Mesendoderm (in vitro differentiated cells): ENCODE measurements around the gene EXD2. TPM values are rescaled to one million over a fixed set of nuclear protein-coding genes. Genes with fewer than 3 reads are reported as not detected.

Experiments used
- DNase-seq: peaks from one replicate; pipeline ENCODE4 v3.0.0; 2013
- H2AK5ac ChIP-seq: 2 replicates; pipeline ENCODE4 v1.6.1; 2013; ENCODE audit warnings: low read length, inconsistent platforms
- H2BK120ac ChIP-seq: 2 replicates; pipeline ENCODE4 v1.6.1; 2013; ENCODE audit warnings: low read depth, mild to moderate bottlenecking, low read length, moderate library complexity, mixed read lengths
- H2BK15ac ChIP-seq: replicated peaks from 2 replicates; pipeline ENCODE4 v1.6.1; 2013; ENCODE audit warnings: low read depth, mild to moderate bottlenecking, moderate library complexity
- H2BK5ac ChIP-seq: 2 replicates; pipeline ENCODE4 v1.6.1; 2013; ENCODE audit warnings: low read length, inconsistent platforms
- H3K18ac ChIP-seq: 2 replicates; pipeline ENCODE4 v1.6.1; 2013; ENCODE audit warnings: mild to moderate bottlenecking, low read length, mixed read lengths
- H3K23ac ChIP-seq: one replicate; pipeline ENCODE4 v1.6.1; 2013; ENCODE audit warnings: low read length
- H3K27ac ChIP-seq: 2 replicates; pipeline ENCODE4 v1.5.1; 2013; ENCODE audit warnings: low read depth, mild to moderate bottlenecking, inconsistent platforms, low read length, moderate library complexity
- H3K27me3 ChIP-seq: 2 replicates; pipeline ENCODE4 v1.6.1; 2013; ENCODE audit warnings: low read length, control low read depth, mild to moderate bottlenecking, inconsistent platforms; ENCODE audit not compliant: insufficient read depth, poor library complexity
- H3K36me3 ChIP-seq: 2 replicates; pipeline ENCODE4 v1.6.1; 2013; ENCODE audit warnings: low read length, inconsistent platforms; ENCODE audit not compliant: control insufficient read depth, insufficient read depth
- H3K4ac ChIP-seq: one replicate; pipeline ENCODE4 v1.6.1; 2013; ENCODE audit warnings: low read depth, mild to moderate bottlenecking, low read length, moderate library complexity
- H3K4me1 ChIP-seq: 2 replicates; pipeline ENCODE4 v1.6.1; 2013; ENCODE audit warnings: low read depth, low read length, inconsistent platforms; ENCODE audit not compliant: control insufficient read depth
- H3K4me2 ChIP-seq: 2 replicates; pipeline ENCODE4 v1.6.1; 2013; ENCODE audit warnings: low read length
- H3K4me3 ChIP-seq: 2 replicates; pipeline ENCODE4 v1.5.1; 2013; ENCODE audit warnings: mild to moderate bottlenecking, low read length
- H3K56ac ChIP-seq: one replicate; pipeline ENCODE4 v1.6.1; 2013; ENCODE audit warnings: low read length
- H3K79me1 ChIP-seq: 2 replicates; pipeline ENCODE4 v1.6.1; 2013; ENCODE audit warnings: low read length, inconsistent platforms
- H3K79me2 ChIP-seq: 2 replicates; pipeline ENCODE4 v1.6.1; 2013; ENCODE audit warnings: mild to moderate bottlenecking, low read length; ENCODE audit not compliant: control insufficient read depth, insufficient read depth
- H3K9ac ChIP-seq: 2 replicates; pipeline ENCODE4 v1.6.1; 2013; ENCODE audit warnings: low read length, inconsistent platforms
- H4K5ac ChIP-seq: one replicate; pipeline ENCODE4 v1.6.1; 2013; ENCODE audit warnings: low read length
- H4K8ac ChIP-seq: one replicate; pipeline ENCODE4 v1.6.1; 2013; ENCODE audit warnings: low read depth, mild to moderate bottlenecking, control low read depth, low read length, moderate library complexity
- WGBS: extraction: QIAGEN DNeasy Blood & Tissue Kit; methylation state at CpG from one replicate; pipeline ENCODE4 v1.1.7; 2013; ENCODE audit warnings: low lambda C conversion rate, missing lambda C conversion rate; ENCODE audit not compliant: insufficient coverage; ENCODE audit errors: extremely low coverage; 5-methylcytosine and 5-hydroxymethylcytosine counted together
- small RNA-seq: library from polyadenylated mRNA; stranded (forward); fragments of <200 nt; extraction: miRNeasy Mini kit (QIAGEN cat#:217004); gene quantifications from one replicate; pipeline ENCODE3, GENCODE V24; 2013; ENCODE audit not compliant: insufficient read depth

EXD2 gene

GRCh38 chr14:69291891-69292561 is 100.7 kb downstream of the EXD2 start:
- Histone ChIP-seq H3K56ac (no peak overlapping the region), H4K8ac (no peak overlapping the region), H3K9ac (no peak overlapping the region), H2AK5ac (no peak overlapping the region), H2BK15ac (no peak overlapping the region), H3K4me3 (no peak overlapping the region), H3K79me2 (no peaks in the 10 kb centered on the region), H3K27me3 (no peaks in the 10 kb centered on the region), H3K18ac (no peak overlapping the region), H3K4me2 (no peak overlapping the region), H3K36me3 (no peaks in the 10 kb centered on the region), H2BK5ac (no peak overlapping the region), H3K79me1 (no peaks in the 10 kb centered on the region), H3K4ac (no peak overlapping the region), H4K5ac (no peak overlapping the region), H3K23ac (no peak overlapping the region), H3K27ac (no peak overlapping the region), H2BK120ac (no peak overlapping the region), H3K4me1 (peaks cover 2% of the 10 kb centered on the region)
- DNase-seq: peak; percentile 84
- WGBS: no CpG with 5 or more reads among the region's 5 CpGs

Small RNA genes within 50 kb of the gene (small RNA-seq; reads per million reads assigned to genes)
- gene RF00019: not detected
